AG04450 (cell line): ENCODE data around the gene PELO. TPM values are rescaled to one million over a fixed set of nuclear protein-coding genes. Genes with fewer than 3 reads are reported as not detected.

ENCODE experiments used
- CTCF ChIA-PET: fragments of 300-600, 350-600 bp; formaldehyde crosslinking; extraction: SDS; loops from one replicate; lab custom pipeline; 2022; ENCODE audit warnings: antibody characterized with exemption, inconsistent platforms; lab: Charles Lee
- POLR2A ChIA-PET: fragments of 350-600 bp; formaldehyde crosslinking; extraction: SDS; loops from one replicate; lab custom pipeline; 2021; ENCODE audit warnings: antibody characterized with exemption, inconsistent platforms; lab: Yijun Ruan, JAX
- DNase-seq: peaks from one replicate; pipeline ENCODE4 v3.0.0-alpha.2; 2011; ENCODE audit warnings: low read depth, low spot score
- H3K27ac ChIP-seq: one replicate; pipeline ENCODE4 v1.5.1; 2012; ENCODE audit warnings: low read depth, low read length, control low read depth
- H3K27me3 ChIP-seq: one replicate; pipeline ENCODE4 v1.6.0; 2012; ENCODE audit warnings: low read length; ENCODE audit not compliant: control insufficient read depth, insufficient read depth
- H3K4me3 ChIP-seq: 2 replicates; pipeline ENCODE4 v1.5.1; 2011; ENCODE audit warnings: mild to moderate bottlenecking, low read depth, low read length, control low read depth
- H3K9me3 ChIP-seq: 2 replicates; pipeline ENCODE4 v1.5.1; 2012; ENCODE audit warnings: low read length; ENCODE audit not compliant: control insufficient read depth, insufficient read depth
- CTCF ChIP-seq: IDR thresholded peaks from 2 replicates; pipeline ENCODE4 v1.5.1; 2011; ENCODE audit warnings: low read depth, low read length, control low read depth, inconsistent platforms
- polyA plus RNA-seq: library from polyadenylated mRNA; depleted of rRNA; stranded (reverse); fragments of >200 nt; gene quantifications from 2 replicates; pipeline ENCODE4 v1.2.3, GENCODE V29; 2011

PELO gene
- polyA plus RNA-seq, 1 experiment = 49.4 TPM

DNA sequence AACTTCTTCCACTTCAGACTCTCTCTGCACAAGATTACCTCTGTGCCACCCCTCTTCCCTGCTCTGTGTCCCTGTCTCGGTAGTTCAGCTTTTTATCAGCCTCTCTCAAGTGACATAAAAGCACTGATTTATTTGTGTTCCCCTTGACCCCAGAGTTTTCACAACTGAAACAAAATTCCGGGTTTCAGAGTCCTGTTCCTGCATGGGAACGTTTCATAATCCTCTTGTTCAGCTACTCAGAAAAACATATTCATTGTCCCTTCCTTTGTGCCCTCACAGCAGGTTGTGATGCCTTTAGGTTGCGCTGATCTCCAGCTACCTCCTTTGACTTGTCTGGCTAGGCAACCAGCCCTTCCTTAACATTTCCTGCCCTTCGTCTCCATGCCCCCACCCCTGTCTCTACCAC lies 13.7 kb upstream of the PELO start:
- no peak for DNase-seq
- ChIA-PET CTCF (no interaction called here), POLR2A (no interaction called here)
- Histone ChIP-seq H3K4me3 (no peak overlapping the region), H3K27ac (no peak overlapping the region), H3K9me3 (no peaks in the 10 kb centered on the region), H3K27me3 (no peaks in the 10 kb centered on the region)
- no peak for TF ChIP-seq CTCF

GRCh38 chr5:52776116-52776515 lies 11.6 kb upstream of the PELO start:
- H3K27ac ChIP-seq = no peak overlapping the region
- no peaks in the 10 kb centered on the region for H3K27me3 ChIP-seq
- no peaks in the 10 kb centered on the region for H3K9me3 ChIP-seq
- ChIA-PET CTCF (interaction anchor here (1.1 kb wide), 1 partner anchor 10 kb away, joined by 4 read pairs; no protein-coding TSS in a partner anchor), POLR2A (no interaction called here)
- DNase-seq = no peak
- no peak overlapping the region for H3K4me3 ChIP-seq
- TF ChIP-seq CTCF = no peak

GRCh38 chr5:52777186-52777585 lies 10.5 kb upstream of the PELO start:
- Histone ChIP-seq H3K4me3 (no peak overlapping the region), H3K27ac (no peak overlapping the region), H3K9me3 (no peaks in the 10 kb centered on the region), H3K27me3 (no peaks in the 10 kb centered on the region)
- TF ChIP-seq CTCF = no peak
- ChIA-PET POLR2A (no interaction called here), CTCF (no interaction called here)
- no peak for DNase-seq

- ChIA-PET CTCF (interaction anchor here (0.8 kb wide), 1 partner anchor 34 kb away, joined by 3 read pairs; no protein-coding TSS in a partner anchor), POLR2A (no interaction called here)
- Histone ChIP-seq H3K27ac (no peak overlapping the region), H3K27me3 (no peaks in the 10 kb centered on the region), H3K9me3 (no peaks in the 10 kb centered on the region), H3K4me3 (no peak overlapping the region)
- DNase-seq = no peak
- no peak for TF ChIP-seq CTCF
These were observed 8.9 kb upstream of the PELO start for GRCh38 chr5:52778781-52779180.

DNA sequence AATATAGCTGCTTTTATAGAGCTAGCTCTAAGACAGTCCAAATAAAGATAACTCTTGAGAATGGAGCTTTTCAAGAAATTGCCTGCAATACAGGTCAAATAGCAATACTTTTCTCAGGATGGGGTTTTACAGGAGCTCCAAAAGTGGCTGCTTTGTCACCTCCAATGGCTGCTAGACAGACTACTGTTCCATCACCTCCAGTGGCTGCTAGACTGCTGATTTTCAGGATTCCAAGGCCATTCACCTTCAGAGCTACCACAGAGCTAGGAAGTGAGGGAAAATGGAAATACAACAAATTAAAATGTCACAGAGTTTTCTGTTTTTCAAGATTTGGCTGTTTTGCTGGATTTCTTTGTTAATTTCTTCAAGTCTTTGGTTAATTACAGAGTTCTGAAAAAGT lies 8.5 kb upstream of the PELO start:
- Histone ChIP-seq H3K27ac (no peak overlapping the region), H3K9me3 (no peaks in the 10 kb centered on the region), H3K4me3 (no peak overlapping the region), H3K27me3 (no peaks in the 10 kb centered on the region)
- DNase-seq = no peak
- no peak for TF ChIP-seq CTCF
- ChIA-PET CTCF (interaction anchor here (0.8 kb wide), 1 partner anchor 33 kb away, joined by 3 read pairs; no protein-coding TSS in a partner anchor), POLR2A (no interaction called here)
